Measurements from ENCODE around the gene NOL9. TPM values are rescaled to one million over a fixed set of nuclear protein-coding genes. Genes with fewer than 3 reads are reported as not detected.

The NOL9 gene
- polyA plus RNA-seq, 3 donors: 3.7 to 11.5 (median 7.6) TPM

GRCh38 chr1:6590046-6590445 is 35.7 kb upstream of the NOL9 start:
- no peak overlapping the region for H3K27ac ChIP-seq (ENCODE audit: low read depth in 1 of 2, low read length in 2 of 2)
- H3K27me3 ChIP-seq (ENCODE audit: control insufficient read depth in 2 of 2, insufficient read depth in 2 of 2, low read length in 2 of 2): no peaks in the 10 kb centered on the region
- H3K79me2 ChIP-seq (ENCODE audit: insufficient read depth, low read length): peaks cover 14% of the 10 kb centered on the region
- H3K9me3 Mint-ChIP-seq: no peaks in the 10 kb centered on the region
- H3K4me1 ChIP-seq (ENCODE audit: control insufficient read depth in 1 of 2, insufficient read depth in 2 of 2, low read length in 2 of 2): peaks cover 21 to 27% of the 10 kb centered on the region in 2 donors
- H4K20me1 ChIP-seq (ENCODE audit: insufficient read depth, low read length): peaks cover 100% of the 10 kb centered on the region
- DNase-seq: no peak
- WGBS (ENCODE audit: insufficient coverage): 100% methylated on average over 7 of the region's 7 CpGs
- H3K4me2 ChIP-seq (replicated peaks; ENCODE audit: extremely low read depth, low read length, poor library complexity, severe bottlenecking): no peak overlapping the region
- H3K9me3 ChIP-seq (replicated peaks in 1 of 2; ENCODE audit: control insufficient read depth in 1 of 2, insufficient read depth in 1 of 2, low read length in 2 of 2): no peaks in the 10 kb centered on the region
- no peaks in the 10 kb centered on the region for H3K27me3 Mint-ChIP-seq (ENCODE audit: low read depth in 3 of 3)
- peaks cover 25% of the 10 kb centered on the region for H3K4me1 Mint-ChIP-seq
- H3K27ac Mint-ChIP-seq: peak overlapping the region in 1 of 7 donors; percentile 28
- no peak overlapping the region for H3K9ac ChIP-seq (ENCODE audit: insufficient read depth, low read length, poor library complexity, severe bottlenecking)
- intact Hi-C loops (cut with micrococcal nuclease): no loop called here
- H2AFZ ChIP-seq (ENCODE audit: insufficient read depth, low read depth, low read length, poor library complexity, severe bottlenecking): no peak overlapping the region
- H3K4me3 Mint-ChIP-seq: no peak overlapping the region
- H3K36me3 Mint-ChIP-seq: peaks cover 56 to 78% of the 10 kb centered on the region in 2 donors
- no peak overlapping the region for H3K4me3 ChIP-seq (replicated peaks in 1 of 3; ENCODE audit: low read depth in 2 of 3, low read length in 3 of 3)
- H3K36me3 ChIP-seq (replicated peaks in 1 of 2; ENCODE audit: control insufficient read depth in 1 of 2, insufficient read depth in 2 of 2, low read length in 2 of 2): peaks cover 79 to 90% of the 10 kb centered on the region in 2 donors
- TF ChIP-seq CTCF (IDR thresholded peaks at IDR 0.05): no peak

GRCh38 chr1:6588893-6589520 is 34.7 kb upstream of the NOL9 start:
- no peaks in the 10 kb centered on the region for H3K27me3 ChIP-seq (ENCODE audit: control insufficient read depth in 2 of 2, insufficient read depth in 2 of 2, low read length in 2 of 2)
- intact Hi-C loops (cut with micrococcal nuclease): no loop called here
- TF ChIP-seq CTCF (IDR thresholded peaks at IDR 0.05): no peak
- peaks cover 21 to 27% of the 10 kb centered on the region in 2 donors for H3K4me1 ChIP-seq (ENCODE audit: control insufficient read depth in 1 of 2, insufficient read depth in 2 of 2, low read length in 2 of 2)
- peak overlapping the region; percentile 16 to 27 for H3K27ac ChIP-seq (ENCODE audit: low read depth in 1 of 2, low read length in 2 of 2)
- H3K27me3 Mint-ChIP-seq (ENCODE audit: low read depth in 3 of 3): no peaks in the 10 kb centered on the region
- H3K4me3 ChIP-seq (replicated peaks in 1 of 3; ENCODE audit: low read depth in 2 of 3, low read length in 3 of 3): no peak overlapping the region
- peak in 1 of 3 donors; percentile 15 for DNase-seq
- no peak overlapping the region for H3K9ac ChIP-seq (ENCODE audit: insufficient read depth, low read length, poor library complexity, severe bottlenecking)
- no peaks in the 10 kb centered on the region for H3K9me3 Mint-ChIP-seq
- H3K4me1 Mint-ChIP-seq: peaks cover 29% of the 10 kb centered on the region
- H3K36me3 ChIP-seq (replicated peaks in 1 of 2; ENCODE audit: control insufficient read depth in 1 of 2, insufficient read depth in 2 of 2, low read length in 2 of 2): peaks cover 70 to 85% of the 10 kb centered on the region in 2 donors
- H3K4me2 ChIP-seq (replicated peaks; ENCODE audit: extremely low read depth, low read length, poor library complexity, severe bottlenecking): no peak overlapping the region
- no peak overlapping the region for H3K4me3 Mint-ChIP-seq
- peaks cover 21% of the 10 kb centered on the region for H3K79me2 ChIP-seq (ENCODE audit: insufficient read depth, low read length)
- peaks cover 100% of the 10 kb centered on the region for H4K20me1 ChIP-seq (ENCODE audit: insufficient read depth, low read length)
- peak overlapping the region in 2 of 7 donors; percentile 15 to 28 for H3K27ac Mint-ChIP-seq
- 64% methylated on average over 23 of the region's 24 CpGs for WGBS (ENCODE audit: insufficient coverage)
- H3K9me3 ChIP-seq (replicated peaks in 1 of 2; ENCODE audit: control insufficient read depth in 1 of 2, insufficient read depth in 1 of 2, low read length in 2 of 2): no peaks in the 10 kb centered on the region
- no peak overlapping the region for H2AFZ ChIP-seq (ENCODE audit: insufficient read depth, low read depth, low read length, poor library complexity, severe bottlenecking)
- peaks cover 56 to 73% of the 10 kb centered on the region in 2 donors for H3K36me3 Mint-ChIP-seq

All from CD14-positive monocyte (primary cell).